ENCODE data around the gene ZDHHC18.

The ZDHHC18 gene

DNA sequence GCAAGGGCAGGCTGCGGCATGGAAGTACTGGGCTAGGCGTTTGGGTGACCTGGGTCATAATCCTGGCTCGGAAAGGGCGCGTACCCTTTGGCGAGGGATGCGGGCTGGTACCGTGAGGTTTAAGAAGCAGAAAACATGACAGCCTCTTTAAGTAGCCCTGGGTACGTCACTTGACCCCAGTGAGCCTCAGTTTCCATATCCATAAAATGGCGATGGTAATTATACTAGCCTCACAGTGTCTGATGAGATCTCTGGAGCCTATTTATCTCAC, 38.0 kb upstream of the ZDHHC18 start (continued):
- TF ChIP-seq, protein P1, sequence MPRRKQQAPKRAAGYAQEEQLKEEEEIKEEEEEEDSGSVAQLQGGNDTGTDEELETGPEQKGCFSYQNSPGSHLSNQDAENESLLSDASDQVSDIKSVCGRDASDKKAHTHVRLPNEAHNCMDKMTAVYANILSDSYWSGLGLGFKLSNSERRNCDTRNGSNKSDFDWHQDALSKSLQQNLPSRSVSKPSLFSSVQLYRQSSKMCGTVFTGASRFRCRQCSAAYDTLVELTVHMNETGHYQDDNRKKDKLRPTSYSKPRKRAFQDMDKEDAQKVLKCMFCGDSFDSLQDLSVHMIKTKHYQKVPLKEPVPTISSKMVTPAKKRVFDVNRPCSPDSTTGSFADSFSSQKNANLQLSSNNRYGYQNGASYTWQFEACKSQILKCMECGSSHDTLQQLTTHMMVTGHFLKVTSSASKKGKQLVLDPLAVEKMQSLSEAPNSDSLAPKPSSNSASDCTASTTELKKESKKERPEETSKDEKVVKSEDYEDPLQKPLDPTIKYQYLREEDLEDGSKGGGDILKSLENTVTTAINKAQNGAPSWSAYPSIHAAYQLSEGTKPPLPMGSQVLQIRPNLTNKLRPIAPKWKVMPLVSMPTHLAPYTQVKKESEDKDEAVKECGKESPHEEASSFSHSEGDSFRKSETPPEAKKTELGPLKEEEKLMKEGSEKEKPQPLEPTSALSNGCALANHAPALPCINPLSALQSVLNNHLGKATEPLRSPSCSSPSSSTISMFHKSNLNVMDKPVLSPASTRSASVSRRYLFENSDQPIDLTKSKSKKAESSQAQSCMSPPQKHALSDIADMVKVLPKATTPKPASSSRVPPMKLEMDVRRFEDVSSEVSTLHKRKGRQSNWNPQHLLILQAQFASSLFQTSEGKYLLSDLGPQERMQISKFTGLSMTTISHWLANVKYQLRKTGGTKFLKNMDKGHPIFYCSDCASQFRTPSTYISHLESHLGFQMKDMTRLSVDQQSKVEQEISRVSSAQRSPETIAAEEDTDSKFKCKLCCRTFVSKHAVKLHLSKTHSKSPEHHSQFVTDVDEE (CRISPR knock-in tag; IDR thresholded peaks at IDR 0.05) = no peak

DNA sequence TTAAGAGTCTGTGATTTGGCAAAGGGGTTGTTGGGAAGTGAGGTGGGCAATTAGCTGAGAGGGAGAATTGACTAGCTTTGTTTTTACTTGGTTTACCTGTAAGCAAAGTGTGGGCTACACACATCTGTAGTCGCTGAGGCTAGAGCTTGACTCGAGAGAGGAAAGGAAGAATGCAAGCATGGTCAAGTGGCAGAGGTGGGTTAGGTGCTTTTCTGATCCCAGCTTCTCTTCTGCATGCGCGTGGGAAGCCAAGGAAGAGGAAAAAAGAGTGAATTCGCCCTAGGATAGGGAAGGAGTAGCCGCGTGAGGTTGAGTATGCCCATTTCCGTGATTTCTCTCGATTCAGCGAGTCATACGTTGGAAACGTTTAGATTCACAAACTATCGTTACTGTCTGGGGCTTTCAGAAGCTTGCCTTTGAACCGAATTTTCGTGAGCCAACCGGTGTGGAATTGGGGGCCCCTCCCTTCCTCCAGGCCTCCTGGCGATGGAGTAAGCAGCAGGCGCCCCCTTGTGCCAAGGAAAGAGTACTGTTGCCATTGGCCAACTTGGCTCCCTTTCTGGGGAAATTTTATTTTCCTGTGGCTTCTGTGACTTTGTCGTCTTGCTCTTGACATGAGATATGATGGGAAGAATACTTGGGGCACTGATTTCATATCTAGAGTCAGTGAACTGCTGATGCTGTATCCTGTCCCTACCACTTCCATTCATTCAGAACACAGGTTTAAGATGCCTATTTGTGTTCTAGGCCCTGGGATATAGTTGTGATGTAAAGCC, 37.5 kb upstream of the ZDHHC18 start:
- peak; percentile 52 for ATAC-seq
- no peak for TF ChIP-seq TOX (CRISPR knock-in tag; IDR thresholded peaks at IDR 0.05; ENCODE audit: borderline replicate concordance)
- TF ChIP-seq, protein P2, sequence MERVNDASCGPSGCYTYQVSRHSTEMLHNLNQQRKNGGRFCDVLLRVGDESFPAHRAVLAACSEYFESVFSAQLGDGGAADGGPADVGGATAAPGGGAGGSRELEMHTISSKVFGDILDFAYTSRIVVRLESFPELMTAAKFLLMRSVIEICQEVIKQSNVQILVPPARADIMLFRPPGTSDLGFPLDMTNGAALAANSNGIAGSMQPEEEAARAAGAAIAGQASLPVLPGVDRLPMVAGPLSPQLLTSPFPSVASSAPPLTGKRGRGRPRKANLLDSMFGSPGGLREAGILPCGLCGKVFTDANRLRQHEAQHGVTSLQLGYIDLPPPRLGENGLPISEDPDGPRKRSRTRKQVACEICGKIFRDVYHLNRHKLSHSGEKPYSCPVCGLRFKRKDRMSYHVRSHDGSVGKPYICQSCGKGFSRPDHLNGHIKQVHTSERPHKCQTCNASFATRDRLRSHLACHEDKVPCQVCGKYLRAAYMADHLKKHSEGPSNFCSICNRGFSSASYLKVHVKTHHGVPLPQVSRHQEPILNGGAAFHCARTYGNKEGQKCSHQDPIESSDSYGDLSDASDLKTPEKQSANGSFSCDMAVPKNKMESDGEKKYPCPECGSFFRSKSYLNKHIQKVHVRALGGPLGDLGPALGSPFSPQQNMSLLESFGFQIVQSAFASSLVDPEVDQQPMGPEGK (CRISPR knock-in tag; IDR thresholded peaks at IDR 0.05; ENCODE audit: borderline replicate concordance) = no peak
- TF ChIP-seq TCF4 (CRISPR knock-in tag; IDR thresholded peaks at IDR 0.05; ENCODE audit: borderline replicate concordance) = no peak
- TF ChIP-seq RARB (CRISPR knock-in tag; IDR thresholded peaks at IDR 0.05) = no peak
- TF ChIP-seq ZFP30 (CRISPR knock-in tag; IDR thresholded peaks at IDR 0.05) = no peak
- TF ChIP-seq ZNF565 (CRISPR knock-in tag; conservative IDR thresholded peaks at IDR 0.05; ENCODE audit: low read depth) = no peak
- TF ChIP-seq BACH2 (CRISPR knock-in tag; IDR thresholded peaks at IDR 0.05; ENCODE audit: borderline replicate concordance) = no peak

DNA sequence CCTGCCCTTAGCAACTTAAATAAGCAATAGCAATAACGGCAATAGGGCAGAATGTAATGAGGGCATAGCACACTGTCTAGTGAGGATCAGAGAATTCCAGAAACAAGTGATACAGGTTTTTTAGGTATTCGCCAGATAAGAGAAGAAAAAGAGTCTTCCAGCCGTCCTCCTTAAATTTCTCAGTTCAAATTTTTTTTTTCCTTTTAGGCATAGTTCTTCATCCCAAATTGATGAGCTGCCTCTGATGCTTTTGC, 36.9 kb upstream of the ZDHHC18 start:
- TF ChIP-seq SNAI2 (CRISPR knock-in tag; IDR thresholded peaks at IDR 0.05) (no peak), ARNTL (CRISPR knock-in tag; IDR thresholded peaks at IDR 0.05; ENCODE audit: borderline replicate concordance, low read depth) (no peak)

DNA sequence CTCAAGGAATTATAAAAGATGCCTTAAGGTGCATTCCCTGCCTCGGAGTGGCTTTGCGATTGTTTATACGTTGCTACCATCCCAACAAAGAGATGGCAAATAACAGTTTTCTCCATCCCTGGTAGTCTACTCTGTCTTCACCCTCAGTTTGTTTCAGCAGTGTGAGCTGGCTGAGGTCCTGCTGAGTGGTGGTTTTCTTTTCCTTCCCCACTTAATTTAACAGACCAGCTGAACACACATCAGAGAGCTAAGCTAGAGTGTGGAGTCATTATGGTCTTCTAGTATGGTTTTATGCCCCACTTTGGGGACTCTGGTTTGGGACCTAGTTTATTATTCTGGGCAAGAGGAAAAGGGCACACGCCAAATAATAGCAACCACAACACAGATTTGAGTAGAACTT, 36.6 kb upstream of the ZDHHC18 start:
- TF ChIP-seq, protein P3, sequence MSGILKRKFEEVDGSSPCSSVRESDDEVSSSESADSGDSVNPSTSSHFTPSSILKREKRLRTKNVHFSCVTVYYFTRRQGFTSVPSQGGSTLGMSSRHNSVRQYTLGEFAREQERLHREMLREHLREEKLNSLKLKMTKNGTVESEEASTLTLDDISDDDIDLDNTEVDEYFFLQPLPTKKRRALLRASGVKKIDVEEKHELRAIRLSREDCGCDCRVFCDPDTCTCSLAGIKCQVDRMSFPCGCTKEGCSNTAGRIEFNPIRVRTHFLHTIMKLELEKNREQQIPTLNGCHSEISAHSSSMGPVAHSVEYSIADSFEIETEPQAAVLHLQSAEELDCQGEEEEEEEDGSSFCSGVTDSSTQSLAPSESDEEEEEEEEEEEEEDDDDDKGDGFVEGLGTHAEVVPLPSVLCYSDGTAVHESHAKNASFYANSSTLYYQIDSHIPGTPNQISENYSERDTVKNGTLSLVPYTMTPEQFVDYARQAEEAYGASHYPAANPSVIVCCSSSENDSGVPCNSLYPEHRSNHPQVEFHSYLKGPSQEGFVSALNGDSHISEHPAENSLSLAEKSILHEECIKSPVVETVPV (CRISPR knock-in tag; IDR thresholded peaks at IDR 0.05) = no peak
- TF ChIP-seq ZFP30 (CRISPR knock-in tag; IDR thresholded peaks at IDR 0.05) = no peak
- no peak for TF ChIP-seq ZFP3 (CRISPR knock-in tag; IDR thresholded peaks at IDR 0.05)
- TF ChIP-seq ZNF70 (CRISPR knock-in tag; IDR thresholded peaks at IDR 0.05) = no peak
- TF ChIP-seq ZNF565 (CRISPR knock-in tag; conservative IDR thresholded peaks at IDR 0.05; ENCODE audit: low read depth) = no peak
- no peak for TF ChIP-seq ISL1 (CRISPR knock-in tag; IDR thresholded peaks at IDR 0.05)
- TF ChIP-seq, protein P4, sequence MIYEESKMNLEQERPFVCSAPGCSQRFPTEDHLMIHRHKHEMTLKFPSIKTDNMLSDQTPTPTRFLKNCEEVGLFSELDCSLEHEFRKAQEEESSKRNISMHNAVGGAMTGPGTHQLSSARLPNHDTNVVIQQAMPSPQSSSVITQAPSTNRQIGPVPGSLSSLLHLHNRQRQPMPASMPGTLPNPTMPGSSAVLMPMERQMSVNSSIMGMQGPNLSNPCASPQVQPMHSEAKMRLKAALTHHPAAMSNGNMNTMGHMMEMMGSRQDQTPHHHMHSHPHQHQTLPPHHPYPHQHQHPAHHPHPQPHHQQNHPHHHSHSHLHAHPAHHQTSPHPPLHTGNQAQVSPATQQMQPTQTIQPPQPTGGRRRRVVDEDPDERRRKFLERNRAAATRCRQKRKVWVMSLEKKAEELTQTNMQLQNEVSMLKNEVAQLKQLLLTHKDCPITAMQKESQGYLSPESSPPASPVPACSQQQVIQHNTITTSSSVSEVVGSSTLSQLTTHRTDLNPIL (CRISPR knock-in tag; IDR thresholded peaks at IDR 0.05; ENCODE audit: low read depth) = no peak
- TF ChIP-seq ZNF8 (CRISPR knock-in tag; IDR thresholded peaks at IDR 0.05) = no peak
- TF ChIP-seq TOX (CRISPR knock-in tag; IDR thresholded peaks at IDR 0.05; ENCODE audit: borderline replicate concordance) = no peak
- TF ChIP-seq ZC3H10 (CRISPR knock-in tag; IDR thresholded peaks at IDR 0.05) = no peak
- TF ChIP-seq, protein P2 (CRISPR knock-in tag; IDR thresholded peaks at IDR 0.05; ENCODE audit: borderline replicate concordance) = no peak
- no peak for TF ChIP-seq RARB (CRISPR knock-in tag; IDR thresholded peaks at IDR 0.05)
- no peak for TF ChIP-seq ARNTL (CRISPR knock-in tag; IDR thresholded peaks at IDR 0.05; ENCODE audit: borderline replicate concordance, low read depth)
- TF ChIP-seq PPARA (CRISPR knock-in tag; IDR thresholded peaks at IDR 0.05; ENCODE audit: borderline replicate concordance) = no peak
- TF ChIP-seq TCF4 (CRISPR knock-in tag; IDR thresholded peaks at IDR 0.05; ENCODE audit: borderline replicate concordance) = no peak
- TF ChIP-seq GLIS3 (CRISPR knock-in tag; IDR thresholded peaks at IDR 0.05) = no peak
- no peak for TF ChIP-seq CSDC2 (CRISPR knock-in tag; IDR thresholded peaks at IDR 0.05)
- TF ChIP-seq, protein P5, sequence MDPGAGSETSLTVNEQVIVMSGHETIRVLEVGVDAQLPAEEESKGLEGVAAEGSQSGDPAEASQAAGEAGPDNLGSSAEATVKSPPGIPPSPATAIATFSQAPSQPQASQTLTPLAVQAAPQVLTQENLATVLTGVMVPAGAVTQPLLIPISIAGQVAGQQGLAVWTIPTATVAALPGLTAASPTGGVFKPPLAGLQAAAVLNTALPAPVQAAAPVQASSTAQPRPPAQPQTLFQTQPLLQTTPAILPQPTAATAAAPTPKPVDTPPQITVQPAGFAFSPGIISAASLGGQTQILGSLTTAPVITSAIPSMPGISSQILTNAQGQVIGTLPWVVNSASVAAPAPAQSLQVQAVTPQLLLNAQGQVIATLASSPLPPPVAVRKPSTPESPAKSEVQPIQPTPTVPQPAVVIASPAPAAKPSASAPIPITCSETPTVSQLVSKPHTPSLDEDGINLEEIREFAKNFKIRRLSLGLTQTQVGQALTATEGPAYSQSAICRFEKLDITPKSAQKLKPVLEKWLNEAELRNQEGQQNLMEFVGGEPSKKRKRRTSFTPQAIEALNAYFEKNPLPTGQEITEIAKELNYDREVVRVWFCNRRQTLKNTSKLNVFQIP (CRISPR knock-in tag; IDR thresholded peaks at IDR 0.05; ENCODE audit: borderline replicate concordance, low read depth) = no peak
- TF ChIP-seq ESRRG (CRISPR knock-in tag; IDR thresholded peaks at IDR 0.05) = no peak

More for the DNA sequence above, 36.9 kb upstream of the ZDHHC18 start:
- no peak for ATAC-seq

More for the DNA sequence above, 36.6 kb upstream of the ZDHHC18 start:
- no peak for ATAC-seq

All from SK-N-SH treated with all-trans-retinoic acid at 6 μM for 48 hours (cell line).